ENCODE data around the gene PRKN. TPM values are rescaled to one million over a fixed set of nuclear protein-coding genes. Genes with fewer than 3 reads are reported as not detected.

Gene PRKN
- total RNA-seq, 4 donors from 2014 or later, result 9.6 to 17.0 (median 11.6) TPM

GRCh38 chr6:161435748-161436070, 1291.9 kb downstream of the PRKN start:
- TF ChIP-seq, protein P1, sequence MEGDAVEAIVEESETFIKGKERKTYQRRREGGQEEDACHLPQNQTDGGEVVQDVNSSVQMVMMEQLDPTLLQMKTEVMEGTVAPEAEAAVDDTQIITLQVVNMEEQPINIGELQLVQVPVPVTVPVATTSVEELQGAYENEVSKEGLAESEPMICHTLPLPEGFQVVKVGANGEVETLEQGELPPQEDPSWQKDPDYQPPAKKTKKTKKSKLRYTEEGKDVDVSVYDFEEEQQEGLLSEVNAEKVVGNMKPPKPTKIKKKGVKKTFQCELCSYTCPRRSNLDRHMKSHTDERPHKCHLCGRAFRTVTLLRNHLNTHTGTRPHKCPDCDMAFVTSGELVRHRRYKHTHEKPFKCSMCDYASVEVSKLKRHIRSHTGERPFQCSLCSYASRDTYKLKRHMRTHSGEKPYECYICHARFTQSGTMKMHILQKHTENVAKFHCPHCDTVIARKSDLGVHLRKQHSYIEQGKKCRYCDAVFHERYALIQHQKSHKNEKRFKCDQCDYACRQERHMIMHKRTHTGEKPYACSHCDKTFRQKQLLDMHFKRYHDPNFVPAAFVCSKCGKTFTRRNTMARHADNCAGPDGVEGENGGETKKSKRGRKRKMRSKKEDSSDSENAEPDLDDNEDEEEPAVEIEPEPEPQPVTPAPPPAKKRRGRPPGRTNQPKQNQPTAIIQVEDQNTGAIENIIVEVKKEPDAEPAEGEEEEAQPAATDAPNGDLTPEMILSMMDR (IDR thresholded peaks at IDR 0.05; ENCODE audit: low read depth), result no peak

DNA sequence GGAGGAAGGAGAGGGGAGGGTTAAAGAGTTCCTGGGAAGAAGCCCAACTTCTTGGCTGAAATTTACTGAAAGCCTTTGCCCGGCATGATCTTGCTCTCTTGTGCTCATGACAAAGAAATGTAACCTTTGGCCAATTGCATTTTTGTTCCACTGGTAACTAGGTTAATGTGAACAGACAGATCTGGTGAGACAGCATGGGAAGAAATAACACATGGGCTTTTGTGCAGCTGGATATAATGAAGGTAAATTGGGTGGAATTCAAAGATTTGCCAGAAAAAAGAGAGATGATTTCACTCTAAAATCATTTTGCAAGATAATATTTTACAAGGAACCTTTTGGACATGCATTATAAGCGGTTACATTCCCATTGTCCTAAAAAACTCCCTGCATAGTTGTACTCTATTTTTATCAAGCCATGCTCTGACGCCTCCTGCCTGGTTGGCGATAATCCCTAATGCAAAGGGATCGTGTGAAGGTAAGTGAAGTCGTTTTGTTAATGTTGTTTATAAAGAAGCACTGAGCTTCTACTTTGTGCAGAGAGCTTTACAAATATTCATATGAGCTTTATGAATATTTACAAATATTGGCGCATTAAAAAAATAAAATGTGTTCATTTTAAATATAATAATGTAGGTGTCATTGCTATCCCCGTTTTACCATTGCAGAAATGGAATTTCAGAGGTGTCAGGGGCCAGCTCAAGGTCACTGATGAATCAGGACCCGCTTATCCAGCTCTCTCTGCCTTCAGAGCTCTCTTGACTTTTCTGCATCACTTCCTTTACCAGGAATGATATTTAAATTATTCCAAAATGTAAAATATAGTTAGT, 1292.4 kb downstream of the PRKN start:
- TF ChIP-seq, protein P1 (IDR thresholded peaks at IDR 0.05; ENCODE audit: low read depth), result no peak

DNA sequence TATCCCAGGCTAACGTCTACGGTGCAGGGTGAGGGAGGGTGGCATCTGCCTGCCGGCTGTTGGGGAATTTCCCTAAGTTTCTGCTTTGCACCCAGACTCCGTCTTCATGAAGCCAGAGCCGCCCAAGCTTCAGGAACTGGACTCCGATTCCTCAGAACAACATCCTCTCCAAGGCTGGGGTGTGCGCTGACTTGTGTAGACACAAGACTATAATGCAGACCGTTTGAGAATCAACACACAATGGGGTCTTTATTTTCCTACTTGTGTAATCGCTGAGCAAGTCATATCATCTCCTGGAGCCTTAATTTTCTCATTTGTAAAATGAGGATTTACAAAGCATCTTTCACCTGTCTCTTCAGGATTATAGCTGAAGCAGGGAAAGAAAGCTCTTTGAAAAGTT, 1293.2 kb downstream of the PRKN start:
- TF ChIP-seq, protein P1 (IDR thresholded peaks at IDR 0.05; ENCODE audit: low read depth), result no peak

DNA sequence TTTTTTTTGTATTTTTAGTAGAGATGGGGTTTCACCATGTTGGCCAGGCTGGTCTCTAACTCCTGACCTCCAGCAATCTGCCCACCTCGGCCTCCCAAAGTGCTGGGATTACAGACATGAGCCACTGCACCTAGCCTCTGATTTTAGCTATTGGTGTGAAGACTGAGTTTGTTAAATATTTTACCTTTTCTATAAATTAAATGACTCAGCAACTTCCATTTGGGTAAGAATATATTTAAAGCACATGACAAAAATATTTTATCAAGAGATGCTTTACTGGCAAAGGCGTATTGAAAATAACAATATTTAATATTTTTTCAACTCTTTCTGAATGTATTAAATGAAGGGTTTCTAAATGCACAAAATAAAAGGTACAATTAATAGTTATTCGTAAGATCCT, 1295.0 kb downstream of the PRKN start:
- TF ChIP-seq, protein P1 (IDR thresholded peaks at IDR 0.05; ENCODE audit: low read depth), result no peak

GRCh38 chr6:161429921-161430490, 1297.6 kb downstream of the PRKN start:
- TF ChIP-seq, protein P1 (IDR thresholded peaks at IDR 0.05; ENCODE audit: low read depth), result no peak

DNA sequence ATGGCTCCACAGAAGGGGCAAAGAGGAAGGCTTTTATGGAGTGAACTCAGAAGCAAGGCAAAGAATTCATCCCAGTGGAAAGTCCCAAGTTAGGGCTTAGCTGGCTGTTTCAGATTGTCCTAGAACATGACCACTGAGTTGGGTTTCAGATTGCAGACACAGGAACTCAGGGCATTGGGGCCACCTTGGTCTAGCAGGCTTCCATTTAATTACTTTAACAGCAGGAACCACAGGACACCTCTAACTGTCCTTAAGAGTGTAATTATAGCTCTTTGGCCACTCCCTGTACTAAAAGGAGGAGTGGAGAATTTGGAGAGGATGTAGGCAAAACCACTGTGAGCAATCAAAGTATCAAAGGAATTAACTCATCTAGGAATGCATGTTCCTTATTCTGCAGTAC, 1303.1 kb downstream of the PRKN start:
- TF ChIP-seq, protein P1 (IDR thresholded peaks at IDR 0.05; ENCODE audit: low read depth), result no peak

DNA sequence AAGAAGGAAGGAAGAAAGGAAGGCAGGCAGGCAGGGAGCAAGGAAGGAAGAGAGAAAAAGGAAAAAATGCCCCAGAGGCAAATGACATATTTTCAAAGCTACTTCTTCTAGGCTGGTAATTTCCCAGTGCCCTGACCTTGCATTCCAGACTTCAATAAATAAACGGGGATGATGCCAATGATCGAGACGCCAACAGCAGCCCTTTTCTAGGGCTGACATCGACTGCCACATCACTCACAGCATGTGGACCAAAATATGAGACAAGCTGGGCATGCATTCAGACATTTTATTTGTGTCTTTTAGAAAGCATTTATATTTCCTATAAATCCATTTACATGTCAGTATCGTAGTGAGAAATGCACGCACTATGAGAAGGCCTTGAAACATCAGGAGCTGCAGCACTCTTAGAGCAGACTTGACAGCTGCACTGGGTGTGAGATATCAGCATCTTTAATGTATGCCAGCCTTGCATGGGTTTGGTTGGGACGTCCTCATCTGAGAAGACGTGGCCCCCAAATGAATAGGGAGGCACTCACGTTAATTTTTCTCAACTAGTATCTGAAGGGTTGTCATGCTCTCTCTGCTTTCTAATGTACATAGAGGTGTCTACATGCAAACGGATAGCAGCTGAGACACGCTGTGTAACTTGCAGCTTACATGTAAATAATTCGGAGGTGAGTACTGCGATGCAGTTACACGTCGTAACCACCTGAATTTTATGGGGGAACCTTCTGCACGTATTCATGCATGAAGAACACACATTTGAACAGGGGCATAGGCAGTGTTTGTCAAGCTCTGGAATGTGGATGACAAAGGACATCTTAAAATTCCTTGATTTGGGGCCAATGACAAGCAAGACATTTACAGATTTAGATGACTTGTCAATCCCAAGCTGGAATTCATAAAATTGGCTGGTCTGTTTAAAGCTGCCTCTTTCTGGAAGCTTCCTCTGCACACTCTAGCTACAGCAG, 1304.6 kb downstream of the PRKN start:
- TF ChIP-seq, protein P1 (IDR thresholded peaks at IDR 0.05; ENCODE audit: low read depth), result no peak
